Measurements from ENCODE around the gene DNAJB4. TPM values are rescaled to one million over a fixed set of nuclear protein-coding genes. Genes with fewer than 3 reads are reported as not detected.

Gene DNAJB4
- total and polyA plus RNA-seq, 2 donors (not counting 1 experiment from before 2014, with no cell fraction given): 3.6 to 17.0 TPM

DNA sequence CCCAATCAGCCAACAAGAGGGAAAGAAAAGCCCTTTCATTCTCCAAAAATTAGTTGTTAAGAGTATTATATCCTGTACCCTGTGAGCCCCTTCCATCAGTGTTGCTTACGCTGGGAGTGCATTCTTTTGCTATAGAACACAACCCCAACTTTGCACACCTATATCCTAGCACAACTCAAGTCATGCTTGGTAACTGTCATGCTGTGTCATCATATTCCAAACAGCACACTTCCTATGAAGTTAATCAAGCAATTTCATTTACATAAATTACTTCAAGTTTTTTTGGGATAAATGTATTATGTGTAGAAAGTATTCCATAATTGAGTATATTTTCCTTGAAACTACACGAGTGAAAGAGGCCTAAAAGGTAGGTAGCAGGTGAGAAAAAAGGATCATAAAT is 45.9 kb upstream of the DNAJB4 start:
- Histone ChIP-seq H3K9ac (ENCODE audit: low read length) (no peak overlapping the region), H3K4me3 (ENCODE audit: control extremely low read depth in 1 of 5, extremely low read depth in 1 of 5, insufficient read depth in 1 of 5, low read depth in 2 of 5, low read length in 4 of 5) (no peak overlapping the region), H4K20me1 (ENCODE audit: control insufficient read depth, insufficient read depth, low read length, poor library complexity, severe bottlenecking) (peaks cover 62% of the 10 kb centered on the region), H3K9me3 (ENCODE audit: control extremely low read depth in 1 of 3, control insufficient read depth in 2 of 3, insufficient read depth in 1 of 3, low read length in 2 of 3) (no peaks in the 10 kb centered on the region), H3K4me2 (replicated peaks; ENCODE audit: low read depth, low read length, poor library complexity, severe bottlenecking) (no peak overlapping the region), H3K27me3 (replicated peaks in 1 of 4; ENCODE audit: control extremely low read depth in 1 of 4, control insufficient read depth in 3 of 4, insufficient read depth in 4 of 4, low read length in 3 of 4) (no peaks in the 10 kb centered on the region), H3K79me2 (ENCODE audit: control insufficient read depth, insufficient read depth, low read length) (peaks cover 49% of the 10 kb centered on the region), H2AFZ (ENCODE audit: insufficient read depth, low read depth, low read length, poor library complexity, severe bottlenecking) (no peak overlapping the region), H3K36me3 (replicated peaks in 1 of 2; ENCODE audit: control extremely low read depth in 1 of 2, control insufficient read depth in 1 of 2, extremely low read depth in 1 of 2, insufficient read depth in 2 of 2, low read length in 1 of 2) (peaks cover 37 to 97% of the 10 kb centered on the region in 2 experiments), H3K27ac (ENCODE audit: low read length in 2 of 2) (no peak overlapping the region), H3K4me1 (ENCODE audit: control insufficient read depth in 2 of 2, insufficient read depth in 2 of 2, low read length in 2 of 2) (no peaks in the 10 kb centered on the region)
- ChIA-PET CTCF (no interaction called here), POLR2A (no interaction called here)
- Mint-ChIP-seq H3K27ac (no peak overlapping the region), H3K4me1 (no peaks in the 10 kb centered on the region), H3K4me3 (no peak overlapping the region), H3K9me3 (ENCODE audit: insufficient read depth) (no peaks in the 10 kb centered on the region), H3K27me3 (no peaks in the 10 kb centered on the region)
- DNase-seq (no peak), ATAC-seq (ENCODE audit: low read depth) (no peak)
- no CpG with 5 or more reads among the region's 2 CpGs for WGBS (ENCODE audit: insufficient coverage)
- TF ChIP-seq, protein P1, sequence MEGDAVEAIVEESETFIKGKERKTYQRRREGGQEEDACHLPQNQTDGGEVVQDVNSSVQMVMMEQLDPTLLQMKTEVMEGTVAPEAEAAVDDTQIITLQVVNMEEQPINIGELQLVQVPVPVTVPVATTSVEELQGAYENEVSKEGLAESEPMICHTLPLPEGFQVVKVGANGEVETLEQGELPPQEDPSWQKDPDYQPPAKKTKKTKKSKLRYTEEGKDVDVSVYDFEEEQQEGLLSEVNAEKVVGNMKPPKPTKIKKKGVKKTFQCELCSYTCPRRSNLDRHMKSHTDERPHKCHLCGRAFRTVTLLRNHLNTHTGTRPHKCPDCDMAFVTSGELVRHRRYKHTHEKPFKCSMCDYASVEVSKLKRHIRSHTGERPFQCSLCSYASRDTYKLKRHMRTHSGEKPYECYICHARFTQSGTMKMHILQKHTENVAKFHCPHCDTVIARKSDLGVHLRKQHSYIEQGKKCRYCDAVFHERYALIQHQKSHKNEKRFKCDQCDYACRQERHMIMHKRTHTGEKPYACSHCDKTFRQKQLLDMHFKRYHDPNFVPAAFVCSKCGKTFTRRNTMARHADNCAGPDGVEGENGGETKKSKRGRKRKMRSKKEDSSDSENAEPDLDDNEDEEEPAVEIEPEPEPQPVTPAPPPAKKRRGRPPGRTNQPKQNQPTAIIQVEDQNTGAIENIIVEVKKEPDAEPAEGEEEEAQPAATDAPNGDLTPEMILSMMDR (IDR thresholded peaks at IDR 0.05): no peak
- TF ChIP-seq EZH2 (IDR thresholded peaks at IDR 0.05; ENCODE audit: borderline replicate concordance, insufficient read depth, low read depth, low read length, poor library complexity, severe bottlenecking): no peak
- intact Hi-C loops (cut with micrococcal nuclease): no loop called here

DNA sequence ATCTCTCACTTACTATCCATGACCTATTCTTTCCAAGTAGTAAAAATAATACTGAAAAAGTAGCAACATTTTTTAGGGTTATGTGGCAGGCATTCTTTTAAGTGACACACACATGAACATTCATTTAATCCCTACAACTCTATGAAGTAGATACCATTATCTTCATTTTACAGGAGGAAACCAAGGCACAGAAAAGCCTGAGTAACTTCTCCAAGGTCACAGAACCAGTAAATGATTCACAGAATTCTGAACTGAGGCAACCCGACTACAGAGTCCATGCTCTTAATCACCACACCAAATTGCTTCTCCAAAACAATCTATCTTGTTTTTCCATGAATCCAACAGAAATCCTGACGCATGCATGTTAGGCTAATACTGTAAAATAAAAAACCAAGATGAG is 43.3 kb upstream of the DNAJB4 start:
- peaks cover 4% of the 10 kb centered on the region for H3K4me1 Mint-ChIP-seq
- no peaks in the 10 kb centered on the region for H3K27me3 ChIP-seq (replicated peaks in 1 of 4; ENCODE audit: control extremely low read depth in 1 of 4, control insufficient read depth in 3 of 4, insufficient read depth in 4 of 4, low read length in 3 of 4)
- no peak overlapping the region for H3K27ac Mint-ChIP-seq
- H3K9me3 ChIP-seq (ENCODE audit: control extremely low read depth in 1 of 3, control insufficient read depth in 2 of 3, insufficient read depth in 1 of 3, low read length in 2 of 3): no peaks in the 10 kb centered on the region
- peaks cover 37 to 97% of the 10 kb centered on the region in 2 experiments for H3K36me3 ChIP-seq (replicated peaks in 1 of 2; ENCODE audit: control extremely low read depth in 1 of 2, control insufficient read depth in 1 of 2, extremely low read depth in 1 of 2, insufficient read depth in 2 of 2, low read length in 1 of 2)
- 100% methylated on average over 2 of the region's 2 CpGs for WGBS (ENCODE audit: insufficient coverage)
- no peak overlapping the region for H3K4me3 Mint-ChIP-seq
- no peaks in the 10 kb centered on the region for H3K4me1 ChIP-seq (ENCODE audit: control insufficient read depth in 2 of 2, insufficient read depth in 2 of 2, low read length in 2 of 2)
- H3K9ac ChIP-seq (ENCODE audit: low read length): no peak overlapping the region
- peaks cover 62% of the 10 kb centered on the region for H3K79me2 ChIP-seq (ENCODE audit: control insufficient read depth, insufficient read depth, low read length)
- no peaks in the 10 kb centered on the region for H3K9me3 Mint-ChIP-seq (ENCODE audit: insufficient read depth)
- DNase-seq: no peak
- CTCF ChIA-PET: no interaction called here
- H3K27ac ChIP-seq (ENCODE audit: low read length in 2 of 2): no peak overlapping the region
- H3K4me2 ChIP-seq (replicated peaks; ENCODE audit: low read depth, low read length, poor library complexity, severe bottlenecking): no peak overlapping the region
- no peak for ATAC-seq (ENCODE audit: low read depth)
- H3K4me3 ChIP-seq (ENCODE audit: control extremely low read depth in 1 of 5, extremely low read depth in 1 of 5, insufficient read depth in 1 of 5, low read depth in 2 of 5, low read length in 4 of 5): no peak overlapping the region
- intact Hi-C loops (cut with micrococcal nuclease): no loop called here
- POLR2A ChIA-PET: no interaction called here
- no peak overlapping the region for H2AFZ ChIP-seq (ENCODE audit: insufficient read depth, low read depth, low read length, poor library complexity, severe bottlenecking)
- H4K20me1 ChIP-seq (ENCODE audit: control insufficient read depth, insufficient read depth, low read length, poor library complexity, severe bottlenecking): peaks cover 67% of the 10 kb centered on the region
- H3K27me3 Mint-ChIP-seq: no peaks in the 10 kb centered on the region
- TF ChIP-seq EZH2 (IDR thresholded peaks at IDR 0.05; ENCODE audit: borderline replicate concordance, insufficient read depth, low read depth, low read length, poor library complexity, severe bottlenecking): no peak
- TF ChIP-seq, protein P1 (IDR thresholded peaks at IDR 0.05): no peak

All from B cell (primary cell).